ENCODE data around the gene AICDA.

Gene AICDA

GRCh38 chr12:8564656-8565055 is 48.0 kb downstream of the AICDA start:
- Histone ChIP-seq H3K4me1 (ENCODE audit: control insufficient read depth in 5 of 5, insufficient read depth in 5 of 5, low read length in 5 of 5) (peaks cover 0 to 8% (median 0%) of the 10 kb centered on the region in 5 donors), H3K36me3 (ENCODE audit: control insufficient read depth in 5 of 5, insufficient read depth in 5 of 5, low read length in 5 of 5) (no peaks in the 10 kb centered on the region), H3K4me3 (ENCODE audit: low read depth in 1 of 5, low read length in 5 of 5) (no peak overlapping the region), H3K9me3 (ENCODE audit: control insufficient read depth in 5 of 5, low read length in 5 of 5) (peaks cover 0 to 14% (median 6%) of the 10 kb centered on the region in 5 donors), H3K27ac (ENCODE audit: low read depth, low read length) (no peak overlapping the region), H3K9ac (ENCODE audit: low read length in 5 of 5) (no peak overlapping the region), H3K27me3 (ENCODE audit: control insufficient read depth in 5 of 5, insufficient read depth in 4 of 5, low read length in 5 of 5) (peaks cover 0 to 4% (median 2%) of the 10 kb centered on the region in 5 donors)

GRCh38 chr12:8563356-8563755 is 49.3 kb downstream of the AICDA start:
- H3K4me1 ChIP-seq (ENCODE audit: control insufficient read depth in 5 of 5, insufficient read depth in 5 of 5, low read length in 5 of 5) = peaks cover 0 to 8% (median 0%) of the 10 kb centered on the region in 5 donors
- H3K9ac ChIP-seq (ENCODE audit: low read length in 5 of 5) = no peak overlapping the region
- no peak overlapping the region for H3K27ac ChIP-seq (ENCODE audit: low read depth, low read length)
- peaks cover 0 to 4% (median 2%) of the 10 kb centered on the region in 5 donors for H3K27me3 ChIP-seq (ENCODE audit: control insufficient read depth in 5 of 5, insufficient read depth in 4 of 5, low read length in 5 of 5)
- no peaks in the 10 kb centered on the region for H3K36me3 ChIP-seq (ENCODE audit: control insufficient read depth in 5 of 5, insufficient read depth in 5 of 5, low read length in 5 of 5)
- H3K4me3 ChIP-seq (ENCODE audit: low read depth in 1 of 5, low read length in 5 of 5) = no peak overlapping the region
- H3K9me3 ChIP-seq (ENCODE audit: control insufficient read depth in 5 of 5, low read length in 5 of 5) = peaks cover 0 to 14% (median 6%) of the 10 kb centered on the region in 5 donors

- H3K9ac ChIP-seq (ENCODE audit: low read length in 5 of 5) = no peak overlapping the region
- H3K9me3 ChIP-seq (ENCODE audit: control insufficient read depth in 5 of 5, low read length in 5 of 5) = peaks cover 0 to 11% (median 5%) of the 10 kb centered on the region in 5 donors
- no peak overlapping the region for H3K4me3 ChIP-seq (ENCODE audit: low read depth in 1 of 5, low read length in 5 of 5)
- H3K4me1 ChIP-seq (ENCODE audit: control insufficient read depth in 5 of 5, insufficient read depth in 5 of 5, low read length in 5 of 5) = peaks cover 0 to 8% (median 0%) of the 10 kb centered on the region in 5 donors
- no peaks in the 10 kb centered on the region for H3K36me3 ChIP-seq (ENCODE audit: control insufficient read depth in 5 of 5, insufficient read depth in 5 of 5, low read length in 5 of 5)
- no peak overlapping the region for H3K27ac ChIP-seq (ENCODE audit: low read depth, low read length)
- H3K27me3 ChIP-seq (ENCODE audit: control insufficient read depth in 5 of 5, insufficient read depth in 4 of 5, low read length in 5 of 5) = peaks cover 0 to 3% (median 0%) of the 10 kb centered on the region in 5 donors
Observed at GRCh38 chr12:8562310-8562709, 50.3 kb downstream of the AICDA start.

GRCh38 chr12:8561011-8561410 is 51.6 kb downstream of the AICDA start:
- no peak overlapping the region for H3K27ac ChIP-seq (ENCODE audit: low read depth, low read length)
- peaks cover 0 to 3% (median 0%) of the 10 kb centered on the region in 5 donors for H3K27me3 ChIP-seq (ENCODE audit: control insufficient read depth in 5 of 5, insufficient read depth in 4 of 5, low read length in 5 of 5)
- no peaks in the 10 kb centered on the region for H3K4me1 ChIP-seq (ENCODE audit: control insufficient read depth in 5 of 5, insufficient read depth in 5 of 5, low read length in 5 of 5)
- H3K9me3 ChIP-seq (ENCODE audit: control insufficient read depth in 5 of 5, low read length in 5 of 5) = peaks cover 0 to 11% (median 2%) of the 10 kb centered on the region in 5 donors
- H3K9ac ChIP-seq (ENCODE audit: low read length in 5 of 5) = no peak overlapping the region
- no peaks in the 10 kb centered on the region for H3K36me3 ChIP-seq (ENCODE audit: control insufficient read depth in 5 of 5, insufficient read depth in 5 of 5, low read length in 5 of 5)
- H3K4me3 ChIP-seq (ENCODE audit: low read depth in 1 of 5, low read length in 5 of 5) = no peak overlapping the region

- Histone ChIP-seq H3K4me3 (ENCODE audit: low read depth in 1 of 5, low read length in 5 of 5) (no peak overlapping the region), H3K36me3 (ENCODE audit: control insufficient read depth in 5 of 5, insufficient read depth in 5 of 5, low read length in 5 of 5) (no peaks in the 10 kb centered on the region), H3K27me3 (ENCODE audit: control insufficient read depth in 5 of 5, insufficient read depth in 4 of 5, low read length in 5 of 5) (peaks cover 0 to 2% (median 0%) of the 10 kb centered on the region in 5 donors), H3K4me1 (ENCODE audit: control insufficient read depth in 5 of 5, insufficient read depth in 5 of 5, low read length in 5 of 5) (no peaks in the 10 kb centered on the region), H3K27ac (ENCODE audit: low read depth, low read length) (no peak overlapping the region), H3K9ac (ENCODE audit: low read length in 5 of 5) (no peak overlapping the region), H3K9me3 (ENCODE audit: control insufficient read depth in 5 of 5, low read length in 5 of 5) (peaks cover 0 to 11% (median 2%) of the 10 kb centered on the region in 5 donors)
Observed at GRCh38 chr12:8559676-8560075, 53.0 kb downstream of the AICDA start.

GRCh38 chr12:8556531-8557097 is 56.0 kb downstream of the AICDA start:
- H3K27ac ChIP-seq (ENCODE audit: low read depth, low read length) = no peak overlapping the region
- no peaks in the 10 kb centered on the region for H3K9me3 ChIP-seq (ENCODE audit: control insufficient read depth in 5 of 5, low read length in 5 of 5)
- no peak overlapping the region for H3K9ac ChIP-seq (ENCODE audit: low read length in 5 of 5)
- H3K36me3 ChIP-seq (ENCODE audit: control insufficient read depth in 5 of 5, insufficient read depth in 5 of 5, low read length in 5 of 5) = no peaks in the 10 kb centered on the region
- peaks cover 0 to 3% (median 0%) of the 10 kb centered on the region in 5 donors for H3K27me3 ChIP-seq (ENCODE audit: control insufficient read depth in 5 of 5, insufficient read depth in 4 of 5, low read length in 5 of 5)
- no peaks in the 10 kb centered on the region for H3K4me1 ChIP-seq (ENCODE audit: control insufficient read depth in 5 of 5, insufficient read depth in 5 of 5, low read length in 5 of 5)
- H3K4me3 ChIP-seq (ENCODE audit: low read depth in 1 of 5, low read length in 5 of 5) = no peak overlapping the region

- Histone ChIP-seq H3K27me3 (ENCODE audit: control insufficient read depth in 5 of 5, insufficient read depth in 4 of 5, low read length in 5 of 5) (peaks cover 0 to 3% (median 0%) of the 10 kb centered on the region in 5 donors), H3K4me1 (ENCODE audit: control insufficient read depth in 5 of 5, insufficient read depth in 5 of 5, low read length in 5 of 5) (no peaks in the 10 kb centered on the region), H3K9me3 (ENCODE audit: control insufficient read depth in 5 of 5, low read length in 5 of 5) (no peaks in the 10 kb centered on the region), H3K36me3 (ENCODE audit: control insufficient read depth in 5 of 5, insufficient read depth in 5 of 5, low read length in 5 of 5) (no peaks in the 10 kb centered on the region), H3K27ac (ENCODE audit: low read depth, low read length) (no peak overlapping the region), H3K4me3 (ENCODE audit: low read depth in 1 of 5, low read length in 5 of 5) (no peak overlapping the region), H3K9ac (ENCODE audit: low read length in 5 of 5) (no peak overlapping the region)
Observed at GRCh38 chr12:8554451-8555195, 58.0 kb downstream of the AICDA start.

GRCh38 chr12:8553088-8553627 is 59.5 kb downstream of the AICDA start:
- Histone ChIP-seq H3K9ac (ENCODE audit: low read length in 5 of 5) (no peak overlapping the region), H3K27me3 (ENCODE audit: control insufficient read depth in 5 of 5, insufficient read depth in 4 of 5, low read length in 5 of 5) (peaks cover 0 to 3% (median 0%) of the 10 kb centered on the region in 5 donors), H3K4me1 (ENCODE audit: control insufficient read depth in 5 of 5, insufficient read depth in 5 of 5, low read length in 5 of 5) (no peaks in the 10 kb centered on the region), H3K4me3 (ENCODE audit: low read depth in 1 of 5, low read length in 5 of 5) (no peak overlapping the region), H3K36me3 (ENCODE audit: control insufficient read depth in 5 of 5, insufficient read depth in 5 of 5, low read length in 5 of 5) (no peaks in the 10 kb centered on the region), H3K27ac (ENCODE audit: low read depth, low read length) (no peak overlapping the region), H3K9me3 (ENCODE audit: control insufficient read depth in 5 of 5, low read length in 5 of 5) (no peaks in the 10 kb centered on the region)

All from subcutaneous abdominal adipose tissue (tissue), 5 donors.